Activated naive CD4-positive, alpha-beta T cell treated with anti-CD3 and anti-CD28 coated beads, Interleukin-2, amount 50 U/mL, for 16 hours (primary cell): ENCODE data around the gene KRTAP12-3.
"Not testable (repeated sequence)": the region's sequence is repeated elsewhere in the genome, so short reads cannot be mapped to it uniquely, and the experiment has no call there.

ENCODE experiments used
- DNase-seq: peaks from one replicate; pipeline ENCODE4 v3.0.0-alpha.2; 2020

KRTAP12-3 gene

GRCh38 chr21:44627831-44628233 is 29.9 kb upstream of the KRTAP12-3 start:
- not testable (repeated sequence) for DNase-seq

GRCh38 chr21:44628707-44629391 is 28.9 kb upstream of the KRTAP12-3 start:
- no peak for DNase-seq

GRCh38 chr21:44630440-44630839 is 27.3 kb upstream of the KRTAP12-3 start:
- no peak for DNase-seq

- no peak for DNase-seq
These were observed 25.7 kb upstream of the KRTAP12-3 start for GRCh38 chr21:44632067-44632466.

- no peak for DNase-seq
These were observed 21.3 kb upstream of the KRTAP12-3 start for GRCh38 chr21:44636209-44637017.

GRCh38 chr21:44637018-44637850 is 20.5 kb upstream of the KRTAP12-3 start, which contains the start of gene KRTAP10-10:
Gene KRTAP10-10, plus strand, starts transcription at chr21:44637356. Its CDS starts 62 bp downstream, at chr21:44637418.
- no peak for DNase-seq

GRCh38 chr21:44637851-44638348 is 19.8 kb upstream of the KRTAP12-3 start:
- DNase-seq = not testable (repeated sequence)

- not testable (repeated sequence) for DNase-seq
These were observed 19.0 kb upstream of the KRTAP12-3 start for GRCh38 chr21:44638506-44639330.

GRCh38 chr21:44639331-44639655 is 18.4 kb upstream of the KRTAP12-3 start:
- no peak for DNase-seq

GRCh38 chr21:44640761-44641160 is 17.0 kb upstream of the KRTAP12-3 start:
- DNase-seq = no peak

- no peak for DNase-seq
These were observed 13.9 kb upstream of the KRTAP12-3 start for GRCh38 chr21:44643741-44644310.

- no peak for DNase-seq
These were observed 12.9 kb upstream of the KRTAP12-3 start for GRCh38 chr21:44644878-44645277.

- not testable (repeated sequence) for DNase-seq
These were observed 11.1 kb upstream of the KRTAP12-3 start, which contains the start of gene KRTAP10-11 for GRCh38 chr21:44646366-44647221. Gene KRTAP10-11, plus strand, starts transcription at chr21:44646414. Its CDS starts 45 bp downstream, at chr21:44646459.

- no peak for DNase-seq
These were observed 10.5 kb upstream of the KRTAP12-3 start for GRCh38 chr21:44647222-44647552.

- DNase-seq = no peak
These were observed 9.0 kb upstream of the KRTAP12-3 start for GRCh38 chr21:44648557-44649311.

GRCh38 chr21:44649521-44650100 is 8.1 kb upstream of the KRTAP12-3 start:
- no peak for DNase-seq

GRCh38 chr21:44650265-44650972 is 7.3 kb upstream of the KRTAP12-3 start:
- DNase-seq = no peak

- no peak for DNase-seq
These were observed 6.6 kb upstream of the KRTAP12-3 start for GRCh38 chr21:44650973-44651675.
